OCI-LY7 (cell line): ENCODE data around the gene IFFO2.

Source experiments
- CTCF ChIP-seq: fragments of 200-600 bp; sonication (generic); conservative IDR thresholded peaks from 2 replicates; pipeline ENCODE4 v1.5.1; 2014; ENCODE audit warnings: mild to moderate bottlenecking, antibody characterized with exemption, low read length, moderate library complexity, mixed read lengths
- EZH2phosphoT487 ChIP-seq: fragments of 200-600 bp; sonication (generic); IDR thresholded peaks from 2 replicates; pipeline ENCODE4 v1.6.1; 2018; ENCODE audit warnings: low read depth, borderline replicate concordance, mild to moderate bottlenecking, mixed run types, antibody characterized with exemption, low read length, moderate library complexity, mixed read lengths

- TF ChIP-seq CTCF (no peak), EZH2phosphoT487 (no peak)
These were observed 36.5 kb downstream of the IFFO2 start for GRCh38 chr1:18919956-18920355.
